Dedifferentiated amniotic fluid mesenchymal stem cell (primary cell): ENCODE measurements around the gene DCP2.
"Not testable (repeated sequence)": the region's sequence is repeated elsewhere in the genome, so short reads cannot be mapped to it uniquely, and the experiment has no call there.

Experiments
- DNase-seq: peaks from one replicate; pipeline ENCODE4 v3.0.0-alpha.2; 2016; ENCODE audit errors: extremely low spot score

The DCP2 gene

GRCh38 chr5:112976432-112977309 is at the start of gene DCP2:
TSS of gene DCP2 (plus strand) at chr5:112976798. CDS start at chr5:112976934, 136 bp downstream.
- DNase-seq: peak; percentile 99

- no peak for DNase-seq
Measured at GRCh38 chr5:112929336-112930081, 47.1 kb upstream of the DCP2 start.

- no peak for DNase-seq
Measured at GRCh38 chr5:112930082-112930344, 46.6 kb upstream of the DCP2 start.

- no peak for DNase-seq
Measured at GRCh38 chr5:112931473-112931872, 45.1 kb upstream of the DCP2 start.

GRCh38 chr5:112933105-112933504 is 43.5 kb upstream of the DCP2 start:
- no peak for DNase-seq

GRCh38 chr5:112933651-112934365 is 42.8 kb upstream of the DCP2 start:
- DNase-seq: peak; percentile 53

- DNase-seq: no peak
Measured at GRCh38 chr5:112934366-112934663, 42.3 kb upstream of the DCP2 start.

- DNase-seq: no peak
Measured at GRCh38 chr5:112935675-112936074, 40.9 kb upstream of the DCP2 start.

- DNase-seq: no peak
Measured at GRCh38 chr5:112938286-112938685, 38.3 kb upstream of the DCP2 start.

- DNase-seq: no peak
Measured at GRCh38 chr5:112940670-112941069, 35.9 kb upstream of the DCP2 start.

- DNase-seq: no peak
Measured at GRCh38 chr5:112948458-112948857, 28.1 kb upstream of the DCP2 start.

- DNase-seq: no peak
Measured at GRCh38 chr5:112951124-112951702, 25.4 kb upstream of the DCP2 start.

- DNase-seq: no peak
Measured at GRCh38 chr5:112956606-112957005, 20.0 kb upstream of the DCP2 start.

- no peak for DNase-seq
Measured at GRCh38 chr5:112957036-112957808, 19.4 kb upstream of the DCP2 start.

- DNase-seq: peak; percentile 92
Measured at GRCh38 chr5:112958093-112959088, 18.2 kb upstream of the DCP2 start.

GRCh38 chr5:112959872-112960271 is 16.7 kb upstream of the DCP2 start:
- not testable (repeated sequence) for DNase-seq

- no peak for DNase-seq
Measured at GRCh38 chr5:112960315-112960714, 16.3 kb upstream of the DCP2 start.

- DNase-seq: no peak
Measured at GRCh38 chr5:112960863-112961504, 15.6 kb upstream of the DCP2 start.

GRCh38 chr5:112963374-112963733 is 13.2 kb upstream of the DCP2 start:
- not testable (repeated sequence) for DNase-seq

GRCh38 chr5:112965733-112966306 is 10.8 kb upstream of the DCP2 start:
- DNase-seq: no peak
